SIG-M5 (cell line): ENCODE measurements around the gene ADAMTS9.
"Not testable (repeated sequence)": the region's sequence is repeated elsewhere in the genome, so short reads cannot be mapped to it uniquely, and the experiment has no call there.

Experiments used
- DNase-seq: peaks from one replicate; lab custom pipeline; 2025; lab: John Stamatoyannopoulos, UW

ADAMTS9 gene

GRCh38 chr3:64571982-64572381 lies 115.8 kb downstream of the ADAMTS9 start:
- DNase-seq: no peak

- DNase-seq: no peak
These were observed 118.8 kb downstream of the ADAMTS9 start for GRCh38 chr3:64568895-64569517.

- DNase-seq: no peak
These were observed 120.9 kb downstream of the ADAMTS9 start for GRCh38 chr3:64566859-64567258.

GRCh38 chr3:64563751-64564150 lies 124.0 kb downstream of the ADAMTS9 start:
- DNase-seq: no peak

- no peak for DNase-seq
These were observed 125.9 kb downstream of the ADAMTS9 start for GRCh38 chr3:64561868-64562267.

GRCh38 chr3:64561325-64561843 lies 126.4 kb downstream of the ADAMTS9 start:
- DNase-seq: no peak

GRCh38 chr3:64560791-64561190 lies 127.0 kb downstream of the ADAMTS9 start:
- DNase-seq: no peak

GRCh38 chr3:64559588-64559987 lies 128.2 kb downstream of the ADAMTS9 start:
- DNase-seq: no peak

GRCh38 chr3:64556046-64556445 lies 131.8 kb downstream of the ADAMTS9 start:
- DNase-seq: no peak

GRCh38 chr3:64555351-64555750 lies 132.4 kb downstream of the ADAMTS9 start:
- DNase-seq: no peak

- DNase-seq: no peak
These were observed 133.5 kb downstream of the ADAMTS9 start for GRCh38 chr3:64554096-64554920.

GRCh38 chr3:64552966-64553365 lies 134.8 kb downstream of the ADAMTS9 start:
- no peak for DNase-seq

GRCh38 chr3:64552160-64552559 lies 135.6 kb downstream of the ADAMTS9 start:
- no peak for DNase-seq

GRCh38 chr3:64551697-64552096 lies 136.1 kb downstream of the ADAMTS9 start:
- DNase-seq: no peak

- no peak for DNase-seq
These were observed 137.1 kb downstream of the ADAMTS9 start for GRCh38 chr3:64550745-64551144.

- no peak for DNase-seq
These were observed 137.9 kb downstream of the ADAMTS9 start for GRCh38 chr3:64549869-64550268.

- DNase-seq: no peak
These were observed 139.5 kb downstream of the ADAMTS9 start for GRCh38 chr3:64548200-64548889.

- DNase-seq: no peak
These were observed 140.9 kb downstream of the ADAMTS9 start for GRCh38 chr3:64546856-64547255.

GRCh38 chr3:64545239-64545638 lies 142.6 kb downstream of the ADAMTS9 start:
- DNase-seq: not testable (repeated sequence)

GRCh38 chr3:64541803-64542202 lies 146.0 kb downstream of the ADAMTS9 start:
- DNase-seq: no peak

- DNase-seq: no peak
These were observed 148.2 kb downstream of the ADAMTS9 start for GRCh38 chr3:64539451-64540196.

GRCh38 chr3:64536166-64536565 lies 151.6 kb downstream of the ADAMTS9 start:
- DNase-seq: no peak
